GM12873 (cell line): ENCODE data around the gene ARHGDIB.

ENCODE experiments used
- CTCF ChIP-seq: IDR thresholded peaks from 2 replicates; pipeline ENCODE4 v1.5.1; 2012; ENCODE audit warnings: low read depth, mild to moderate bottlenecking, moderate library complexity, low read length, control low read depth; ENCODE audit not compliant: insufficient read depth; ENCODE audit errors: missing control alignments

Gene ARHGDIB

GRCh38 chr12:14907953-14908352 lies 53.4 kb downstream of the ARHGDIB start:
- TF ChIP-seq CTCF, result no peak

GRCh38 chr12:14906114-14906513 lies 55.3 kb downstream of the ARHGDIB start:
- TF ChIP-seq CTCF, result no peak

- TF ChIP-seq CTCF, result no peak
These were observed 56.0 kb downstream of the ARHGDIB start for GRCh38 chr12:14905269-14906004.

- TF ChIP-seq CTCF, result no peak
These were observed 56.5 kb downstream of the ARHGDIB start for GRCh38 chr12:14904854-14905253.

- TF ChIP-seq CTCF, result no peak
These were observed 57.9 kb downstream of the ARHGDIB start for GRCh38 chr12:14903386-14904098.

- TF ChIP-seq CTCF, result no peak
These were observed 58.9 kb downstream of the ARHGDIB start for GRCh38 chr12:14902465-14902864.

GRCh38 chr12:14901228-14901562 lies 60.2 kb downstream of the ARHGDIB start:
- no peak for TF ChIP-seq CTCF
